Fibroblast of pulmonary artery (primary cell): ENCODE results near the gene ZNF581.

ENCODE experiments used
- DNase-seq: peaks from one replicate; pipeline ENCODE4 v3.0.0-alpha.2; 2010; ENCODE audit warnings: low read depth
- H3K4me3 ChIP-seq: replicated peaks from 2 replicates; pipeline ENCODE4 v1.5.1; 2011; ENCODE audit warnings: low read depth, mild to moderate bottlenecking, control low read depth, low read length, moderate library complexity
- CTCF ChIP-seq: IDR thresholded peaks from 2 replicates; pipeline ENCODE4 v1.5.1; 2011; ENCODE audit warnings: mild to moderate bottlenecking, control low read depth, low read length, inconsistent platforms; ENCODE audit errors: missing control alignments

ZNF581 gene, protein sequence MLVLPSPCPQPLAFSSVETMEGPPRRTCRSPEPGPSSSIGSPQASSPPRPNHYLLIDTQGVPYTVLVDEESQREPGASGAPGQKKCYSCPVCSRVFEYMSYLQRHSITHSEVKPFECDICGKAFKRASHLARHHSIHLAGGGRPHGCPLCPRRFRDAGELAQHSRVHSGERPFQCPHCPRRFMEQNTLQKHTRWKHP

GRCh38 chr19:55643003-55643886 is at the start of gene ZNF581:
Gene ZNF581, plus strand, starts transcription at chr19:55643649. Its CDS starts 923 bp downstream, at chr19:55644572.
- no peak for TF ChIP-seq CTCF
- H3K4me3 ChIP-seq: peak within 1 kb of the TSS; percentile 88
- DNase-seq: peak; percentile 79

GRCh38 chr19:55594996-55595545 is 48.4 kb upstream of the ZNF581 start:
- no peak overlapping the region for H3K4me3 ChIP-seq
- TF ChIP-seq CTCF: no peak
- no peak for DNase-seq

DNA sequence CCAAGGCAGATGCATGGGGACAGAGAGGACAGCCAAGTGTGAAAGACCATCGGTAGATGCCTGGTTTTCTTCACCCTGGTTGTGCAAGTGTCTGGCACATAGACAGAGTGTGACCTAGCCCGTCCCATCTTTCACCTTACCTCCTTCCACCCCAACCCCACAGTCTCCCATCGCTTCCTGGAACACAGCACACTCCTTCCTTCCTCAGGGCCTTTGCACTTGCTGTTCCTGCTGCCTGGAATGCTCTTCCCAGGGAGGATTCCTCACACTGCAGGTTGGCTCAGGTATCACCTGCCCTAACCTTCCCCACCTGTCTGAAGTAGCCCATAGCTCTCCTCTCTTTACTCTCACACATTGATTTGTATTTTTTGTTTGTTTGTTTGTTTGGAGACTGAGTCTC is 47.1 kb upstream of the ZNF581 start:
- H3K4me3 ChIP-seq: no peak overlapping the region
- TF ChIP-seq CTCF: no peak
- DNase-seq: no peak

DNA sequence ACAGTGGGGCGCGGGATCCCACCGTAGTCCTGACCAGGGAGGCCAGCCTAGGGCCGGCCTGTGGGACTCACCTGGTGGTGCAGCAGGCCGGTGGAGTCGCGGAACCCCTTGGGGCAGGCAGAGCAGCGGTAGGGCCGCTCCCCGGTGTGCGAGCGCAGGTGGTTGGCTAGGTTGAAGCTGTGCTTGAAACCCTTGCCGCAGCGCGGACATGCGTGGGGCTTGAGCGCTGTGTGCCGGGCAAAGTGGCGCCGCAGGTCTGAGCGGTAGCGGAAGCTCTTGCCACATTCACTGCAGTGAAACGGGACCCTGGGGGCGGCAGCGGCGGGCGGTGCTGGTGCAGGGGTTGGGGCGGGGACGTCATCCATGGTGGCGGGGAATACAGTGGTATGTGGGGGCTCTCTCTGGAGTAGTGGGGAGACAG is 45.9 kb upstream of the ZNF581 start:
- DNase-seq: no peak
- H3K4me3 ChIP-seq: no peak overlapping the region
- TF ChIP-seq CTCF: no peak

GRCh38 chr19:55598034-55598433 is 45.4 kb upstream of the ZNF581 start:
- no peak overlapping the region for H3K4me3 ChIP-seq
- no peak for TF ChIP-seq CTCF

DNA sequence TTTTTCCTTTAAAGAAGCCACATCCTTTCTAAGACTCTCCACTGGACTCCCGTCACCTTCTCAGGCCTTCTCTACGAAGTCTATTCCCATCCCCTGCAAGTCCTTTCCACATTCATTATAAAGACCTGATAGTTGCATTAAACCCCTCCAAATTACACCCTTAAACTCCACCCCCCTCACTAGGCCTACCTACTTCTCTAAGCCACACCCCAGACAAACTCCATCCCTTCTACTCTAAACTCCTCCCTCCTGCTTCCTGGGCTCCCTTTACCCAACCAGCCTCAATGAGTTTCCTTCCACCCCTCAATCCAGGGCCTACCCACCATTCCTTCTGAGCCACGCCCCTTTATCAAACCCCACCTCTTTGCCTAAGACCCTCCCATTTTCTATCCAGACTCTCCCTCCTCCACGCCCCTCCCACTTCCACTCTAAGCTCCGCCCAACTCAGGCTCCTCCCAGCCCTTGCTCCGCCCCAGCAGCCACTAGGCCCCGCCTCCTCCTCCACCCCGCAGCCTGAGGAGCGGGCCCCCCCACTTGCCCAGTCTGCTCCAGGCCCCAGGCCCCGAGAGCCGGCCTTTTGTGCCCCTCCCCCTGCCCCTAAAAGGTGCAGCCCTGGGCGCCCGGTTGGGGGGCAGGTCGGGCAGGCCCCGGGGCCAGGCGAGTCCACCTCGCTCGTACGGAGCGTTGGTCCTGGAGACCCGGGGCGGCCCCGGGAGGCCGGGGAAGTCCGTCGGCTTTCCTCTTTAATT is 44.6 kb upstream of the ZNF581 start:
- no peak for TF ChIP-seq CTCF
- peak overlapping the region; percentile 73 for H3K4me3 ChIP-seq
- DNase-seq: peak; percentile 99

More at GRCh38 chr19:55598034-55598433, 45.4 kb upstream of the ZNF581 start:
- no peak for DNase-seq
